H7 (cell line): ENCODE data around the gene GRM7. TPM values are rescaled to one million over a fixed set of nuclear protein-coding genes. Genes with fewer than 3 reads are reported as not detected.
A peak's percentile ranks its signal among the peaks of the same experiment; 100 is the strongest.
"Not testable (repeated sequence)": the region's sequence is repeated elsewhere in the genome, so short reads cannot be mapped to it uniquely, and the experiment has no call there.

Experiments
- DNase-seq: peaks from one replicate; pipeline ENCODE4 v3.0.0; 2012
- H3K27me3 ChIP-seq: 2 replicates; pipeline ENCODE4 v1.6.0; 2011; ENCODE audit warnings: mild to moderate bottlenecking, low read length; ENCODE audit not compliant: control insufficient read depth, insufficient read depth
- H3K36me3 ChIP-seq: replicated peaks from 2 replicates; pipeline ENCODE4 v1.5.1; 2011; ENCODE audit warnings: low read length; ENCODE audit not compliant: control insufficient read depth, insufficient read depth
- H3K4me3 ChIP-seq: 2 replicates; pipeline ENCODE4 v1.5.1; 2011; ENCODE audit warnings: low read depth, mild to moderate bottlenecking, control low read depth, low read length, moderate library complexity; ENCODE audit not compliant: insufficient read depth
- total RNA-seq: library from RNA; depleted of rRNA; stranded (reverse); fragments of >200 nt; shearing (Covaris generic); gene quantifications from 2 replicates; pipeline ENCODE4 v1.2.3, GENCODE V29; 2014

The GRM7 gene
- total RNA-seq, 1 experiment from 2014 or later: 0.14 TPM

GRCh38 chr3:6915898-6916297 lies 55.0 kb downstream of the GRM7 start:
- no peaks in the 10 kb centered on the region for H3K27me3 ChIP-seq
- no peak for DNase-seq
- no peaks in the 10 kb centered on the region for H3K36me3 ChIP-seq
- no peak overlapping the region for H3K4me3 ChIP-seq

GRCh38 chr3:6921066-6921465 lies 60.2 kb downstream of the GRM7 start:
- DNase-seq: no peak
- Histone ChIP-seq H3K36me3 (no peaks in the 10 kb centered on the region), H3K27me3 (no peaks in the 10 kb centered on the region), H3K4me3 (no peak overlapping the region)

GRCh38 chr3:6921876-6922275 lies 61.0 kb downstream of the GRM7 start:
- no peak for DNase-seq
- H3K27me3 ChIP-seq: no peaks in the 10 kb centered on the region

GRCh38 chr3:6928064-6928463 lies 67.1 kb downstream of the GRM7 start:
- no peaks in the 10 kb centered on the region for H3K36me3 ChIP-seq
- H3K4me3 ChIP-seq: no peak overlapping the region
- no peaks in the 10 kb centered on the region for H3K27me3 ChIP-seq
- no peak for DNase-seq

More at GRCh38 chr3:6921876-6922275, 61.0 kb downstream of the GRM7 start:
- no peak overlapping the region for H3K4me3 ChIP-seq
- no peaks in the 10 kb centered on the region for H3K36me3 ChIP-seq

- Histone ChIP-seq H3K4me3 (no peak overlapping the region), H3K27me3 (no peaks in the 10 kb centered on the region), H3K36me3 (no peaks in the 10 kb centered on the region)
- no peak for DNase-seq
Measured at GRCh38 chr3:6929918-6930317, 69.0 kb downstream of the GRM7 start.

- H3K4me3 ChIP-seq, DNase-seq, H3K27me3 ChIP-seq, H3K36me3 ChIP-seq: not testable (repeated sequence)
Measured at GRCh38 chr3:6935418-6935817, 74.5 kb downstream of the GRM7 start.

- Histone ChIP-seq H3K27me3 (no peaks in the 10 kb centered on the region), H3K4me3 (no peak overlapping the region), H3K36me3 (no peaks in the 10 kb centered on the region)
- no peak for DNase-seq
Measured at GRCh38 chr3:6935970-6936369, 75.1 kb downstream of the GRM7 start.

DNA sequence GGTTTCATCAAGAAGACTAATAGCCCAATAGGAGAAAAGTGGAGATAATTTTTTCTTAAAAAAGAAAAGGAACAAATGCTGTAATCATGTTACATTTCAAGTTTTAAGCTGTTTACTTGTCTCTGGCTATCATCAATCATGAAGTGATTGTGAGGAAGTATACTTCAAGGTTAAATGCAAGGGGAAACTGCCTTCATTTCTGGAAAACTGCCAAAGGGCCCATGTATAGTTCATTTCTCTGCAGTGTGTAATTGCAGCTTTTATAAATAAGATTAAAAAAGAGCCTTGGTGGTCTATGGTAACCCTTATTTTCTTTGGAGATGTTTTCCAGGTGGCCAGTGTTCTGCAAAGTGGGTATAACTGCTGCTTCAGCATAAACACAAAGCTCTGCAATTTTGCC lies 101.9 kb downstream of the GRM7 start:
- no peak for DNase-seq
- Histone ChIP-seq H3K4me3 (no peak overlapping the region), H3K36me3 (no peaks in the 10 kb centered on the region), H3K27me3 (no peaks in the 10 kb centered on the region)

- no peaks in the 10 kb centered on the region for H3K27me3 ChIP-seq
- DNase-seq: no peak
- no peaks in the 10 kb centered on the region for H3K36me3 ChIP-seq
- no peak overlapping the region for H3K4me3 ChIP-seq
Measured at GRCh38 chr3:6965881-6966280, 105.0 kb downstream of the GRM7 start.

- no peak for DNase-seq
- H3K27me3 ChIP-seq: no peaks in the 10 kb centered on the region
- H3K36me3 ChIP-seq: no peaks in the 10 kb centered on the region
- H3K4me3 ChIP-seq: no peak overlapping the region
Measured at GRCh38 chr3:6971933-6972332, 111.0 kb downstream of the GRM7 start.

DNA sequence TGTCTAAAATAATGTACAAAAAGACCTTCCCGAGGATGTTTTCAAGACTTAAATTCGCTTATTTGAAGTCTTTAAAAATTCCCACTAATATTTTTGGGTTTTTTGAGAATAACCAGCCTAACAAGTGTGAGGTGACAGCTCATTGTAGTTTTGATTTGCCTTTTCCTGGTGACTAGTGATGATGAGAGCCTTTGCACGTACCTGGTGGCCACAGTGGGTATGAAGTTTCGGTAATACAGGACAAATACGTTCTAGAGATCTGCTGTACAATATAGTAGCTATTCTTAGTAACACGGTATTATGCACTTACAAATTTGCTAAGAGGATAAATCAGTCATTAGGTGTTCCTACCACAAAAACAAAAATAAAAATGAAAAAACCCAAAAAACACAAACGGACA lies 124.9 kb downstream of the GRM7 start:
- Histone ChIP-seq H3K36me3 (no peaks in the 10 kb centered on the region), H3K4me3 (no peak overlapping the region), H3K27me3 (no peaks in the 10 kb centered on the region)
- DNase-seq: no peak

DNA sequence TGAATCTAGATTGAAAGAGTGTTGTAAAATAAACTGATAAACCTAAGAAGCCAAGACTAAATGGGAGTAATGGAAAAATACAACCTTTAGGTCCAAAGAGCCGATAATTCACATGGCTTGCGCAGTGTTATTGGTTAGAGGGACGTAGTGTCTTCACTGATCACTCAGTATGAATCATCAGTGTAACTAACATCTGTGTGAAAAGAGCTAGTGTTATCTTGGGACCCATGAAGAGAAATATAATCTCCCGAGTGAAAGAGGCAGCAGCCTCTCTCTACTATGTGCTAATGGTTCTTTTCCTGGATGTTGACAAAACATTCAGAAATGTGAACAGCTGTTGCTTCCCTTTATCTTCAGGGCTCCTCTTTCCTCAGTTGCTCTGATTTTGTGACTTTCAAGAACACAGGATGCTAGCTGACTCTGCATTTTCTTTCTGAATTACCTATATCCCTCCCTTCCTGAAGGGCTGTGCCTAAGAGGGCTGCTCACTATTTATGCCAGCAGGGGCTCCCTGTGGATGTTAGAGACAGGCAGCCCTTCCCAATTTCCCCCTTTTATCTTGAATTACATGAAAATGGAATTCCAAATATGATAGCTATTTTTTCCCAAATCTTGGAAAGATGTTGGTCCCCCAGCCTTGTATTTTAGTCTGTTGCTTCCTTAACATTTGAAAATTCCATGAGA lies 128.8 kb downstream of the GRM7 start:
- peak; percentile 8 for DNase-seq
- H3K27me3 ChIP-seq: no peaks in the 10 kb centered on the region
- H3K36me3 ChIP-seq: no peaks in the 10 kb centered on the region
- H3K4me3 ChIP-seq: no peak overlapping the region

- Histone ChIP-seq H3K4me3 (no peak overlapping the region), H3K36me3 (no peaks in the 10 kb centered on the region), H3K27me3 (no peaks in the 10 kb centered on the region)
- peak; percentile 14 for DNase-seq
Measured at GRCh38 chr3:6994081-6994668, 133.3 kb downstream of the GRM7 start.

DNA sequence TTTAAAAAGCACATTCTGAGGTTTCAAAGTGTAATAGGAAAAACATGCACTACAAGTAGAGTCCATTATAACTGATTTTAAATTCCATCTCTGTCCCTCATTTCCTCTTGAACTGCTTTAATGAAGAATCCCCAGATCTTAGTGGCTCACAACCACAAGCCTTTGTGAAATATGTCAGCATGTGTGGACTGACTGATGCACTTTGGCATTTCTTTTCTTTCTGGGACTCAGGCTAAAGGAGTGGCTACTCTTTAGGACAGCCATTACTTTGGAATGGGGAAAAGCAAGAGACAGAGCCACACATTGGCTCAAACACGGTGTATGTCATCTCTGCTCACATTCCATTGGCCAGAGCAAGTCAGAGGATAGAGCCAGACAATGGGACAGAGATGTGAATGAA lies 139.6 kb downstream of the GRM7 start:
- Histone ChIP-seq H3K4me3 (no peak overlapping the region), H3K36me3 (no peaks in the 10 kb centered on the region), H3K27me3 (no peaks in the 10 kb centered on the region)
- DNase-seq: no peak

- Histone ChIP-seq H3K36me3 (no peaks in the 10 kb centered on the region), H3K27me3 (no peaks in the 10 kb centered on the region), H3K4me3 (no peak overlapping the region)
- DNase-seq: no peak
Measured at GRCh38 chr3:7001370-7001769, 140.5 kb downstream of the GRM7 start.
